ENCODE results near the gene PHF2. TPM values are rescaled to one million over a fixed set of nuclear protein-coding genes. Genes with fewer than 3 reads are reported as not detected.

Gene PHF2
- total RNA-seq, 1 donor from 2014 or later = 27.7 TPM

DNA sequence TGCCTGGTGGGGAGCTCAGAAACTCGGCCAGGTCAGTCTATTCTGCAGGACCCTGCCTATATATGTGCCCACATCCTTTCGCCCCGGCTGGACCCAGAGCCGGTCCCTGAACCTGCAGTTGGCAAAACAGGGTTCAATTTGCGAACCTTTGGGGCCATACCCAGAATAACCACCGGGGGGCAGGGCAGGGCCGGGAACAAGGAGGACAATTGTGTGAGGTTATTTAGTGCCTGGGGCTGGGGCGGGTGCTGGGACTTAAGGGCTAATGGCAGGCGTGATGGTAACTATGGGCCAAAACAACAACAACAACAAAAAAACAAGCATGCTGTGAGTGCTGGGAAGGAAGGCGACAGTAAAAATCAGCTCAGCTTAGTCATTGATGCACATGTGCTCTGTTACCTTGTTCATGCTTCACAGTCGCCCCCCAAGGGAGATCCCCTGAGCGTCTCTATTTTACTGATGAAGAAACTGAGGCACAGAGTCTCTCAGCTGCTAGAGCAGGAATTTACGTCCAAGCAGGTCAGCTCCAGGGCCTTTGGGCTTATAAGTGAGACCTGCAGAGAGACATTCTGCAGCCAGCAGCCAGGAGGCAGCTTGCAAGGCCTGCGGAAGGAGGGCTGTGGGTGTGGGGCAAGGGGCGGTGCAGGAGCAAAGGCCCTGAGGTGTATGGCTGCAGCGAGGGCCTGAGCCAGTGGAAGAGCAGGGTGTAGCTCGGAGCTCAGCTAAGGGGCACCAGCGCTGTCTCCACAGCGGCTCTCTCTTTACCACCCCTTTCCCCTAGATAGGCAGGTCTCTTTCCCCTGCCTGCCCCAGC, 106.0 kb downstream of the PHF2 start:
- H3K4me1 ChIP-seq = no peaks in the 10 kb centered on the region
- H3K27me3 ChIP-seq = no peaks in the 10 kb centered on the region
- no peaks in the 10 kb centered on the region for H3K9me3 ChIP-seq
- H3K36me3 ChIP-seq = peaks cover 0 to 11% of the 10 kb centered on the region in 2 donors
- intact Hi-C loops (cut with DNase I) = loop anchor here (5.0 kb wide), 1 partner anchor 280 kb away; no protein-coding TSS in a partner anchor
- no peak overlapping the region for H3K27ac ChIP-seq
- no peak overlapping the region for H3K4me3 ChIP-seq
- DNase-seq (ENCODE audit: extremely low spot score in 2 of 2) = peak in 1 of 2 donors; percentile 72
- TF ChIP-seq POLR2A (IDR thresholded peaks at IDR 0.05) (no peak), CTCF (IDR thresholded peaks at IDR 0.05) (peak; percentile 37 to 69 (median 63))

DNA sequence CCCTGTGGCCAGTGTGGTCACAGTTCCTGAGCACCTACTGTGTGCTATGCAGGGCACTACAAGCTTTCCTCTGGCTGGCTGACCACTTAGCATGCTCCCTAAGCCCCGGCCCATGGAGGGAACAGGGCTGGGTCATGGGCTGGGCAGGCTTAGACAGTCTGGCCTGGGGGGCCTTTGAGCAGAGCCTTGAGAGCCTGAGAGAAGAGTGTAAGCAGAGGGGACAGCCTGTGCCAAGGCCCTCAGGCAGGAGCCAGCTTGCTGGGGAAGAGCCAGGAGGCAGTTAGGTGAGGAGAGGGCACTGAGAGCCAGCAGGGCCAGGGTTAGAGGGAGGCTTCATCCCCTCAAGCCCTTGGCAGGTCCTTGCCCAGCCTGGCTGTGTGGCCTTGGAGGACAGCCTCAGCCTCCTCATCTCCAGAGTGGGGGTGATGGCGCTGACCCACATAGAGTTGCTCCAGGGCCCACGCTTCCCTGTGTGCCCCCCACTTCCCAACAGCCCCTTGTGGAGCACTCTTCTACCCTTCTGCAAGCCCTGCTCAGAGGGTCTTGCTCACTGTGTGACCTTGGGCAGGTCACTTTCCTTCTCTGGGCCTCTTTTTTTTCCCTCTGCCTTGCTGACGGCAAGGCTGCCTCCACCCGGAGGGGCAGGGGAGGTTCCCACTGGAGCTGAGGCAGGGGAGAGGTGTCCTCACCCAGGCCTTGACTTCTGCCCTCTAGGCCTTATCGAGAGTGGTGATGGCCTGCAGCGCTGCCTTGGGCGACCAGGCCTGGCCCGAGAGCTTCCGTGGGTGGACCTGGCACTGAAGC, 107.1 kb downstream of the PHF2 start:
- H3K27ac ChIP-seq = no peak overlapping the region
- H3K27me3 ChIP-seq = no peaks in the 10 kb centered on the region
- H3K4me1 ChIP-seq = no peaks in the 10 kb centered on the region
- TF ChIP-seq POLR2A (IDR thresholded peaks at IDR 0.05) (no peak), POLR2AphosphoS5 (IDR thresholded peaks at IDR 0.05; ENCODE audit: insufficient read depth in 1 of 2, low read depth in 1 of 2) (no peak), CTCF (IDR thresholded peaks at IDR 0.05) (no peak)
- H3K9me3 ChIP-seq = no peaks in the 10 kb centered on the region
- H3K4me3 ChIP-seq = no peak overlapping the region
- no peaks in the 10 kb centered on the region for H3K36me3 ChIP-seq
- intact Hi-C loops (cut with DNase I) = loop anchor here (5.0 kb wide), 1 partner anchor 279 kb away; no protein-coding TSS in a partner anchor
- peak in 1 of 2 donors; percentile 92 for DNase-seq (ENCODE audit: extremely low spot score in 2 of 2)

DNA sequence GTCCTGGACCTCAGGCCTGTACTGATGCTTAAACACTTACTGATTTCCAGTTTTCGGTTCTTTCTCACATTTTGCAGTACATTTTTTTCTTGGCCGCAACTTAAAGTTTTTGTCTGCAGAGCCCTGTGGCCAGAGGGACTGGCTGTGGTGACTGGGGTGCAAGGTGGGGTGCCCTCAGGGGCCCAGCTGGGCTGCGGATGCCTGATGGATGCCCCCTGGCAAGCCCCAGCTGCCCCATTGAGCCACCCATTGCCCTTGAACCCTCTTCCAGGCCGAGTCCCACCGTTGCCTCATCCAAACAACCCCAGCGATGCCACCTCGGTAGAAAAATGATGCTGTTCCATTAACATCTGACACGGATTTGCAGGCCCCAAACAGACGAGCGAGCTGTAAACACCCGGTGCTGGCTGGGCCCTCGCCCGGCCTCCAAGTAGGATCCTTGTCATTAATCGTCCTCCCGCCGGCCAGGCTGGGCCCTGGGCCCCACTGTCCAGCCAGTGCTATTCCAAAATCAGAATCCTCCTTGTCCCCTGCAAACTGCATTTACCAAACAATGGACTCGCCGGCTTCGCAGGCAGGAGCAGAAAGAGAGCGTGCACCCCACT, 107.9 kb downstream of the PHF2 start:
- H3K27me3 ChIP-seq = no peaks in the 10 kb centered on the region
- intact Hi-C loops (cut with DNase I) = loop anchor here (5.0 kb wide), 1 partner anchor 278 kb away; no protein-coding TSS in a partner anchor
- no peaks in the 10 kb centered on the region for H3K9me3 ChIP-seq
- no peak overlapping the region for H3K27ac ChIP-seq
- TF ChIP-seq POLR2A (IDR thresholded peaks at IDR 0.05) (no peak), POLR2AphosphoS5 (IDR thresholded peaks at IDR 0.05; ENCODE audit: insufficient read depth in 1 of 2, low read depth in 1 of 2) (no peak), CTCF (IDR thresholded peaks at IDR 0.05) (no peak)
- no peak overlapping the region for H3K4me3 ChIP-seq
- DNase-seq (ENCODE audit: extremely low spot score in 2 of 2) = no peak
- H3K4me1 ChIP-seq = no peaks in the 10 kb centered on the region
- no peaks in the 10 kb centered on the region for H3K36me3 ChIP-seq

- H3K27ac ChIP-seq = no peak overlapping the region
- DNase-seq (ENCODE audit: extremely low spot score in 2 of 2) = no peak
- no peaks in the 10 kb centered on the region for H3K4me1 ChIP-seq
- TF ChIP-seq POLR2AphosphoS5 (IDR thresholded peaks at IDR 0.05; ENCODE audit: insufficient read depth in 1 of 2, low read depth in 1 of 2) = no peak
- no peak for TF ChIP-seq CTCF (IDR thresholded peaks at IDR 0.05)
- no peak for TF ChIP-seq POLR2A (IDR thresholded peaks at IDR 0.05)
- no peak overlapping the region for H3K4me3 ChIP-seq
- H3K36me3 ChIP-seq = no peaks in the 10 kb centered on the region
- H3K27me3 ChIP-seq = no peaks in the 10 kb centered on the region
- H3K9me3 ChIP-seq = peaks cover 1% of the 10 kb centered on the region
- intact Hi-C loops (cut with DNase I) = loop anchor here (5.0 kb wide), 1 partner anchor 277 kb away; no protein-coding TSS in a partner anchor
These were observed 108.6 kb downstream of the PHF2 start for GRCh38 chr9:93684806-93685543.

Measured in vagina (tissue), 2 donors.